HG02938 (cell line): ENCODE results near the gene MXRA8.

Experiments used
- ATAC-seq: cut with Tn5 transposase; IDR thresholded peaks from one replicate; pipeline ENCODE4 v1.9.1; 2021; ENCODE audit warnings: mild to moderate bottlenecking, moderate library complexity; ENCODE audit not compliant: unreplicated experiment

The MXRA8 gene

DNA sequence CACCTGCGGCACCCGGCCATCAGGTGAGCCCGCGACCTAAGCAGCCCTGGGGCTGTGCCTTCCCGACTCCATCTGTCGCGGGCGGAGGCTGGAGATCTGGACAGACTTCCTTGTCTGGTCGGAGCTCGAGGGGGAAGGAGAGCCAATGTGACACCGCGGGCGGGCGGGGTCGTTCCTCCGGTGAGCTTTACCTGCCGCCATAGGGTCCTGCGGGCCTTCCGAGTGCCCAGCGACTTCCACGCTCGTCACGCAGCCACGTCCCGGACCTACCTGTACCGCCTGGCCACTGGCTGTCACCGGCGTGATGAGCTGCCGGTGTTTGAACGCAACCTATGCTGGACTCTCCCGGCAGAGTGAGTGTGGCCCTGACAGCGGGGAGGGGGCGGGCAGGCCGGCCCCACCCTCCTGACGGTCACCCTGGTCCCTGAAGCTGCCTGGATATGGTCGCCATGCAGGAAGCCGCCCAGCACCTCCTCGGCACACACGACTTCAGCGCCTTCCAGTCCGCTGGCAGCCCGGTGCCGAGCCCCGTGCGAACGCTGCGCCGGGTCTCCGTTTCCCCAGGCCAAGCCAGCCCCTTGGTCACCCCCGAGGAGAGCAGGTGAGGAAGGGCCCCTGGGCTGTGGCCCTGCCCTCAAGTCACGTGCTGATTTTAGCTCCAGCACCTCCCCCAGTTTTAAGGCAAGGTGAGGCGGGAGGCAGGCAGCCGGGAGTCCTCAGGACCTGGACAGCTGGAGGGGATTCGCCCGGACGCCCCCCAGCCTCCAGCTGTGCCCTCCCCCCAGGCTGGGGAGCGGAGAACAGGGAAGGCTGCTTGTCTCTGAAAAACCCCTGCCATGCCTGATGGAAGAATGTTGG, 48.9 kb downstream of the MXRA8 start:
- ATAC-seq: no peak

DNA sequence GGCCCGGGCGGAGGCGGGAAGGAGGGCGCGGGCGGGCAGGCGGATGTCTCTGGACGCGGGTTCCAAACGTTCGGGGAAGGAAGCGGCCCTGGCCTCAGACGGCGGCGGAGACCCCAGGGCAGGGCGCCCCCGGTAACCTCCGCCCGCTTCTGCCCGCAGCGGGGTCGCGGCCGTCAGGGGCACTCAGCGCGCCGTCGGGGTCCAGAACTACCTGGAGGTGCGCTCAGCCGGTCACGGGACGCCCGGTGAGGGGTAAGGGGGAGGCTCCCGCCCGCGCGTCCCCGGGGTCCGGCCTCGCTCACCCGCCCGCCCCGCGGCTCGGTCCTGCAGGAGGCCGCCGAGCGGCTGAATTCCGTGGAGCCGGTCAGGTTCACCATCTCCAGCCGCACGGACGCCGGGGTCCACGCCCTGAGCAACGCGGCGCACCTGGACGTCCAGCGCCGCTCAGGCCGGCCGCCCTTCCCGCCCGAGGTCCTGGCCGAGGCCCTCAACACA, 49.6 kb downstream of the MXRA8 start:
- ATAC-seq: no peak

DNA sequence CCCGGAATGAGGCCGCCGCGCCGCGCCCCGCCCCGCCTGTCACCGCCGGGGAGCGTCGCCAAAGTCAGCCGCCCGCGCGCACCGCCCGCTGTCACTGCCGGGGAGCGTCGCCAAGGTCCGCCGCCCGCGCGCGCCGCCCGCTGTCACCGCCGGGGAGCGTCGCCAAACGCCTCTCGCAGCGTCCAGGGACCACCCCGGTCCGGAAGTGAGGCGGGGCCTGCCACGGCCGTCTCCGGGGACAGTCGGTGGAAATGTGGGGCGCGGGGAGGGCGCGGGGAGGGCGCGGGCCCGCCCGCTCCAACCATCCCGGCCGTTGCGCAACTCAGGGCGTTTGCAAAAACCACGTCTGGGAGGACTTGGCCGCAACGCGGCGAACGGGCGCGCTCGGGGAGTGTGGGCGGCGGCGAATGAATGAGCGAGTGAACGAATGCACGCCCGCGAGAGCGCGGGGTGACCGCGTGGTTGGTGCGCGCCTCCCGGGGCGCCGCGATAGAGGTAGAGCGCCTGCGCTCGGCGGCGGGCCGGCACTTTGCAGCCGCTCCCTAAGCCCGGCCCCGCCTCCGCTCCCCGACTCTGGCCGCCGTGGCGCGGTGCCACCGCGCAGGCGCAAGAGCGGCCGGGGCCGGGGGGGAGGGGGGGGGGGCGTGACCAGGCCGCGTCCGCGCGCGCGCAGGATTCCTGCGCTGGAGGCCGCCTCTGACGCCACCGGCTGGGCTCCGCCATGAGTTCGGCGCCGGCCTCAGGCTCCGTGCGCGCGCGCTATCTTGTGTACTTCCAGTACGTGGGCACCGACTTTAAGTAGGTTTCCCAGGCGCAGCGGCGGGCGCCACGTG, 50.2 kb downstream of the MXRA8 start, which contains the start of the genes ACAP3 and PUSL1:
Gene ACAP3, minus strand, starts transcription at position 8 of the 833 bp plus-strand sequence. CDS start 115 bp downstream, outside the sequence.
Gene PUSL1, plus strand, starts transcription at position 675 of the 833 bp plus-strand sequence. Its CDS starts 47 bp downstream, at position 722.
- ATAC-seq: peak; percentile 46

DNA sequence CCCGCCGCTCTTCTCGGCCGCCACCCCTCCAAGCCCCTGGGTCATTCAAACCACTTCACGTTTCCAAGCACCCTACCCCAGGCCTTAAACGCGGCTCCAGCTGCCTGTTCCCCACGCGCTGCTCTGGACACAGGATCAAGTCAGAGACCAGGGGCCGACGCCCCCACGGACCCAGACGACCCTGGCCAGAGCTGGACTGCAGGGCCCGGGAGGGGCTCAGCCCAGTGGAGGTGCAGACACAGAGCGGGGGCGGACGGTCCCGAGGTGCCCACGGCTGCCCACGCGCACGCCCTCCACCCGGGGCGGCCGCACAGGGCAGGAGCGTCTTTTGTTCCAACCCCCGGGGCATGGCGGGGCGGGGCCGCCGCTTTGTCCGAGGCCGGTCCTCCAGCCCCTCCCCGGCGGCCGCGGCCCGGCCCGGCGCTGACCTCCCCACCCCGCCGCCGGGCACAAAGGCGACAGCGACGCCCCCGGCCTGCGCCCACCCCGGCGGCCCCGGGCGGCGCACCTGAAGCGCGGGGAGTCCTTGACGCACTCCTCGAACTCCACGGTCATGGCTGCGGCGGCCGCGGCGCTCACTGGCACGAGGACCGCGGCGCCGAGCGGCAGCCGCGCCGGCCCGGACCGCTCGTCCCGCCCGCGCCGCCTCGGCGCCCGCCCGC, 51.0 kb downstream of the MXRA8 start:
- ATAC-seq: no peak

DNA sequence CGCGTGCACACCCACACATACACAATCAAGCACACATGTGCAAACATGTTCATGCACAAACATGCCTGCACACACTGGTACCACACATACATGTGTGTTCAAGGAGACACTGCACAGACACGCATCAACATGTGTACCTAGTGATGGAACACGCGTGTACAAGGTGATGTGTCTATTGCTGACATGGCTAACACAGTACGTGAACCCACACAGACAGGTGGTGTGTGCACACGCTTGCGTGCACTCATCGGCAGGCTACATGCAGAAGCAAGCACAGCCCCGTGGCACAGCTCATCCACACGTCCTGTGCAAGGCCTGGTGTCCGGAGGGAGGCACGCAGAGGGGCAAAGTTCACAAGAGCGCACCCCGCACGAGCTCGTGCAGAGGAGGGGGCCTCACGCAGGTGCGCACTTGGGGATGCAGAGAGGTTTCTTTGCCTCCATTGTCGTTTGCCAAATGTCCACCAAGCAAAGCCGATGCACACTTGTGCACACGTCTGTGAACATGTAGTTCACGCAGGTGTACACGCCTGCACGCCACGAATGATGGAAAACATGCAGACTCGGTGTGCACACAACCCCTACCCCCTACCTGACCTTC, 51.6 kb downstream of the MXRA8 start:
- ATAC-seq: no peak

DNA sequence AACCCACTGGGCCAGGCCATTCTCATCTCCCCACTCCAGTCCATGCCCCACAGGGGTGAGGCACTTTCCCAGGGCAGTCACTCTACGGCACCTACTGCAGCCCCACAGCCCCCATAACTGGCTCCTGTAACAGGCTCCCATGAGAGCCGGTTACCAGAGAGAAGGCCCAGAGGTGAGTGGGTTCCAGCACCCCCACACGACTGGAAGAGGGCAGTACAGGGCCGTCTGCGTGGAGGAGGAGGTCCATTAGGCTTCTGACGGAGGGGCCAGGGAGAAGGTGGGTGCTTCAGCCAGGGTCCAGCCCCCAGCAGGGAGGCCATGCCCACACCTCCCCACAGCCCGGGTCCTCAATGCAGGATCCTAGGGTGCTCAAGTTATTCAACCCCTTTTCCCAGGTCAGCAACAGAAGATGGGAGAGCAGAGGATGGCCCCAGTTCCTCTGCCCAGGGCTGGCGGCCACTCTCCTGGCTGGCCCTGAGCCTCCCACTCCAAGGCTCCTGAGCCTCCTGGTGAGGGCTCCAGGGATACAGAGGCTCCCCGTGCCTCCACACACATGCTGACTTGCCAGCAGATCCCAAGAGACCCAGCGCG, 52.2 kb downstream of the MXRA8 start:
- ATAC-seq: no peak

DNA sequence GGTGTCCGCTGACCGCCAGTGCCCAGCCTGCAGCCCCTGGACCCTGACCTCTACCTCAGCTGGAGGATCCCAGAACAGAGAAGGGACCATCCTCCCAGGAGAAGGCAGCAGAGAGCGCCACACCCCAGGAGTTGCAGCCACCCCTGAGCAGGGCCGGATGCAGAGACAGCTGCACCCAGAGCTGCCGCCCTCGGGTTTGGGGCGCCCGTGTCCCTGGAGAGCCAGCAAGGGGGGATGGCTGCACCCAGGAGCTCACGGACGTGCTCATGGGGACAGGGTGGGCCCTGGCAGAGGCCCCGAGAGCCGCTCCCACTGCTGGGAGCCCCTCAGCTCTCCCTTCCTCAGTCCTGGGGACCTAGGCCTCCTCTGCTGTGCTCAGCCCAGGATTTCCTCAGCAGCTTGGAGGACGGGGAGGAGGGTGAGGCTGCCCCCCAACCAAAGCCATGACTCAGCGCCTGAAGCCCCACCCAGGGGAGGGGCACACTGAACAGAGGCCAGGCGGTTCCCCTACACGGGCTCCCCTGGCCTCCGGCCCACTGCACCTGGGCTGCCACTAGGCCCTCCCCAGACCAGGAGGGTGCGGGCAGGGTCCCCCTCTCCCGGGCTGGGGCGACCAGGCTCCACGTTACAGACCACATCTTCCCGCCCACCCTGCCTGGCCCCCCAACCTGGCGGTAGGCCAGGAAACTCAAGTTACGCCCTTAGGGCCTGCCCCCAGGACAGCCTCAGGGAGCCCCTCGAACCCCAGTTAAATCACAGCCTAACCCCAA, 52.9 kb downstream of the MXRA8 start:
- no peak for ATAC-seq

DNA sequence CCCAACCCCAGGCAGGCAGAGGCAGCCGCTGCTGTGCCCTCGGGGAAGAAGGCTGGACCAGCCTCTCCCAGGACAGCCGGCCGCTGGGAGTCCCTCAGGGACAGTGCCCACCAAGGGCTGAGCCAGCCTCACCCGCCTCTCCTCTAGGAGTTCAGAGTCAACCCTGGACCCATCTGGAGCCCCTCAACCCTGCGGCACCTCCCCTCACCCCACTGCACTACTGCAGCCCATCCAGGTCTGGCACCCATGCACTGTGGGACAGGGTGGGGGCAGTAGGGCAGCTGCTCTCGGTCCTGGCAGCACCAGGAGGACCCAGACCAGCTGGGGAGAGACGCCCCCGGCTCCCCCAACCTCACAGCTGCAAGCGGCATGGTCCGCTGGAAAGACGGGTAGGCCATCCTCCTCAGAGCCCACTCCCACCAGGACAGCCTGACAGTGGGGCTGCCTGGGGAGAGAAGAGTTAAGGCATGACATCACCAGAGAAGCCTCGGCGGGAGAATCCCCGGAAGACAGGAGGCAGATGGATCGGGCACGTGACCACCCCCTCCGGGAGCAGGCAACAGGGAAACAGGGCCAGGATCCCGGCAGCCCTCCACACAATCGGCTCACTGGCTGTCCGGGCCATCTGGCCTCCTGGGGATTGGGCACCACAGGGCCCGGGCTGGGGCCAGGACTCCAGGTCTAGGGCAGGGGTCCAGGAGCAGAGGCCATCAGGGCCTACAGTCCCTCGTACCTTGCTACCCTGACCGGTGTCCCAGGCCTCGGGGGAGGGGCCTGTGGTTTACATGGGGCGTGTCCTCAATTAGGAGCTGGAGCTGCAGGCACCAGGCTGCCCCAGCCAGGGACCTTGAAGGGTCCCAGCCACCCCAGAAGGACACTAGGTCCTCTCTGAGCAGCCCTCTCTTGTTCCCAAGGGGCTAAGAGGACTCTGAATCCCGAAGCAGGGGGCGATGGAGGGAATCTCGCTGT, 53.7 kb downstream of the MXRA8 start:
- no peak for ATAC-seq

DNA sequence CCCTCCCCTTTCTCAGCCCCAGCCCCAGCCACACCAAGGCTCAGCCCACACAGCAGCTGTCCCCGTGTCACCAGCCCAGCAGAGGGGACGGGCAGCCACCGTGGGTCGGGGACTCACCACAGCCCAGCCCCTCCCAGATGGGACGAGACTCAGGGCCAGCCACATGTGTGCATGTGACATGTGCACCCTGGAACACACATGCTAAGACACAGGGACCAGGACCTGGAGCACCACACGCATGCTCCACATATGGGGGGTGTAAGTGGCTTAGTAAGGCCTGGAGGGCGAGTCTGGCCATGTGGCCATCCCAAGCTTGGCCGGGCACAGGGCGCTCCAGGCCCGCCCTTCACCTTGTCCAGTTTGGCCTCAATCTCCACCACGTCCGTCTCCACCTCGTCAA, 54.6 kb downstream of the MXRA8 start:
- no peak for ATAC-seq

DNA sequence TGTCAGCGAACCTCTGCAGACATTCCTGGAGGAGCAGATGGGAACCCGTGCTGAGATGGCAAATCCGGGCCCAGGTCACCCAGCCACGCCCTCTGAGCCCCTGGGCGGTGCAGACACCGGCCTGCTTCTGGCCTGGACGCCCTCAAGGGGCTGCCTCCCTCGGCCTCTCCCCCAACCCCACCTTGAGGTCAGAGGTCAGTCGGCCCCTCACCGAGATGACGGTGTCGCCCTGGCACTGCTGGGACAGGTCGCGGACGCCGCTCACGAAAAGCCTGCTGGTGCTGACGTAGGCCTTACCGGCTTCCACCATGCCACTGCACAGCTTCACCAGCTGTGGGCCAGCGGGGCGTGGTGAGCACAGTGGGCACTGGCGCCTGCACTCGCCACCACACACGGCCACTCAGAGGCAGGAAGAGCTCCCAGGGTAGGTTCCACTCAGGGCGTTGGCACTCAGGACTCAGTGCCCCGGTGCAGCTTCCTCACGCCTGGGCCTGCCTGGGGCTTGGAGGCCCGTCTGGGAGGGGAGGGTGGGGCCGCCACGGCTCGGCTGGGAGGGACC, 55.3 kb downstream of the MXRA8 start:
- no peak for ATAC-seq
